Left ventricle myocardium superior (tissue), 1 donor: ENCODE measurements around the gene MRGPRX1. TPM values are rescaled to one million over a fixed set of nuclear protein-coding genes. Genes with fewer than 3 reads are reported as not detected.
"Not testable (repeated sequence)": the region's sequence is repeated elsewhere in the genome, so short reads cannot be mapped to it uniquely, and the experiment has no call there.

ENCODE experiments used
- ATAC-seq: fragments of 200-7000 bp; cut with Tn5 transposase; one replicate; pipeline ENCODE4 v1.9.1; 2020; ENCODE audit warnings: mild to moderate bottlenecking, moderate library complexity
- DNase-seq: peaks from one replicate; pipeline ENCODE4 v3.0.0-alpha.2; 2020
- intact Hi-C: fragments of 100-400 bp; cut with micrococcal nuclease; formaldehyde crosslinking; loops from one replicate; pipeline ENCODE4 v1.11.0; 2022
- long read RNA-seq: library from polyadenylated mRNA; unstranded; transcript quantifications from one replicate; pipeline ENCODE4 v2.0.0, GENCODE V29; 2021
- total RNA-seq: library from RNA; stranded (reverse); fragmentation: NEBNext Ultra II Directional; extraction: Animal tissue kit (Norgen Biotek cat#: 25700); gene quantifications from one replicate; pipeline ENCODE4 v1.2.1, GENCODE V29; 2021
- donor health status: DM: no; HTN: yes; CAD: no; lungs with severe emphysema.

MRGPRX1 gene
- not detected for total RNA-seq
- long read RNA-seq = 0 reads

DNA sequence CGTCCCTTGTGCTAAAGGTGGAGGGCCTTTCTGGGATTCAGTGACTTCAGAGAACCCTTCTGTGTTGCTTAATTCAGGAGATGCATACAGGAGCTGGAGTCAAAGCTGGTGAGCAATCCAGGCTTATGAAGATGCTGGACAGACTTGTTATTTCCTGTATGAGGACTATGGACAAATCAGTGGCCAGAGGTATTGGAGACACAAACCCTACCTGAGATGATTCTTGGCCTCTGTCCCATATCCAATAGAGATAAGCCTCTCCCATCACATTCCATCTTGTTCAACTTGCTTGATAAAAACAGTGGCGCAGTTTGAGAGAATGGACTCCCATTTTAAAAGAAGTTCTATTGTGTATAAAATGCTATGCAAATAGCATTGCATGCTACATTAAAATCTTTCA lies at the start of gene MRGPRX1:
MRGPRX1 (minus strand) TSS at position 101 of the 400 bp plus-strand sequence. CDS start 4,630 bp downstream, outside the sequence.
- intact Hi-C loops = no loop called here
- ATAC-seq = no peak
- no peak for DNase-seq

DNA sequence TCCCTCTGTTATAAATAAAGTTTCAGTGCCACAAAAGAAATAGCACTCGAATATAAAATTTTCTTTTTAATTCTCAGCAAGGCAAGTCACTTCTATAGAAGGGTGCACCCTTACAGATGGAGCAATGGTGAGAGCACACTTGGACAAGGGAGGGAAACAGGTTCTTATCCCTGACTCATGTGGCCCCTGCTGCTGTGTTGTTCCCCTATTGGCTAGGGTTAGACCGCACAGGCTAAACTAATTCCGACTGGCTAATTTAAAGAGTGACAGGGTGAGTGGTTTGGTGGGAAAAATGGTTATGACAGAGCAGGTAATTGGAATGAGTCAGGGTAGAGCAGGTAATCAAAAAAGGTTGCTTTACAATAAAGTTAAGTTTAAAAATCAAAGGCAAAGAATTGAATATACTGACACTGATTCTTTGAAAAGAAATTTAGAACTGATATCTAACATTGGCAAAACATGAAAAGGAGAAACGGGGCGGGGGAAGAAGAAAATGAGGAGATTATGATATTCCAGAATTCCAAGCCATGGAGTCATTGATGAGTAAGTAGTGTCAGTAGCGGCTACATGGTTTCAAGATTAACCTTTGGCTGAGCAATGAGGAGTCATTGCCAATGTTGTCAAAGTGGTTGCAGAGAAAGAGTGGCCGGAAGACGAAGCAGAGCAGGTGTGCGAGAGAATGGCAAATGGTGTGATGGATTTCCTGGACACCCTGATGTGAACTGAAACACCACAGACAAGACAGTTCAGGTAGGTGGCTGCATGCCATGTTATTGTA lies 48.4 kb upstream of the MRGPRX1 start:
- ATAC-seq (no peak), DNase-seq (no peak)
- intact Hi-C loops = no loop called here

GRCh38 chr11:18986744-18987143 lies 47.5 kb upstream of the MRGPRX1 start:
- DNase-seq (no peak), ATAC-seq (no peak)
- intact Hi-C loops = no loop called here

- ATAC-seq (no peak), DNase-seq (no peak)
- intact Hi-C loops = no loop called here
Measured at GRCh38 chr11:18981897-18982296, 42.7 kb upstream of the MRGPRX1 start.

GRCh38 chr11:18974192-18974591 lies 35.0 kb upstream of the MRGPRX1 start:
- intact Hi-C loops = no loop called here
- no peak for ATAC-seq
- DNase-seq = no peak

DNA sequence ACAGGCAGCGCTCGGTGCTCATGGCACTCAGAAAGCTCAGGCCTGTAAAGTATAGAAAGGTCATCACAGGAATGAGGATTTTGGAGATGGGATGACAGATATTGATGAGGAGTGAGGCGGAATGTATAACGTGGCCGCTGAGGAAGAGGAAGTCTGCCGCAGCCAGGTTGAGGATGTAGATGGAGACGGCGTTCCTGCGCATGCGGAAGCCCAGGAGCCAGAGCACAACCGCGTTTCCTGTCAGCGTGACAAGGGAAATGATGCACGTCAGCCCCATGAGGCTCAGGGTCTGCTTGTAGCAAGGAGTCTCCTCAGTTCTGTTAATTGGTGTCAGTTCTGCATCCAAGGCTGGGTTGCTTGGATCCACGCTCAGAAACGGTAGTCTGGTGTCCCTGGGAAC lies 33.1 kb upstream of the MRGPRX1 start:
- intact Hi-C loops = no loop called here
- DNase-seq = no peak
- ATAC-seq = no peak

- ATAC-seq (no peak), DNase-seq (no peak)
- intact Hi-C loops = no loop called here
Measured at GRCh38 chr11:18969720-18970119, 30.5 kb upstream of the MRGPRX1 start.

GRCh38 chr11:18958221-18958910 lies 19.2 kb upstream of the MRGPRX1 start:
- ATAC-seq (no peak), DNase-seq (no peak)
- intact Hi-C loops = no loop called here

- ATAC-seq = no peak
- intact Hi-C loops = no loop called here
- DNase-seq = no peak
Measured at GRCh38 chr11:18956630-18957029, 17.4 kb upstream of the MRGPRX1 start.

- ATAC-seq = no peak
- intact Hi-C loops = no loop called here
- no peak for DNase-seq
Measured at GRCh38 chr11:18936002-18936673, 3.1 kb downstream of the MRGPRX1 start.

DNA sequence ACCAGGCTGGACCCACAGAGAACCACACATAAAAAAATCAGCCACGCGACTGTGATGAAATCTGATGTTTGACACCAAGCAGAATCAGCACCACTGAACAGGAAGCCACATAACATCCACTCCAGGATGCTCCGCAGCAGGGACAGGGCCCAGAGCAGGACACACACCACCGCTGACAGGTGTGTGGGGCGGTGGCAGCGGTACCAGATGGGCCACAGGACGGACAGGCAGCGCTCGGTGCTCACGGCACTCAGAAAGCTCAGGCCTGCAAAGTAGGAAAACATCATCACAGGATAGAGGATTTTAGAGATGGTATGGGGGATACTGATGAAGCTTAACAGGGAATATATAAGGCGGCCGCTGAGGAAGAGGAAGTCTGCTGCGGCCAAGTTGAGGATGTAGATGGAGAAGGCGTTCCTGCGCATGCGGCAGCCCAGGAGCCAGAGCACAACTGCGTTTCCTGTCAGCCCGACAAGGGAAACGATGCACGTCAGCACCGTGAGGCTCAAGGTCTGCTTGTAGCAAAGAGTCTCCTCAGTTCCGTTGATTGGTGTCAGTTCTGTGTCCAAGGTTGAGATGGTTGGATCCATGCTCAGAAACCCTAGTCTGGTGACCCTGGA lies 4.9 kb downstream of the MRGPRX1 start:
- ATAC-seq (no peak), DNase-seq (no peak)
- intact Hi-C loops = no loop called here

GRCh38 chr11:18927550-18928322 lies 11.5 kb downstream of the MRGPRX1 start:
- intact Hi-C loops = no loop called here
- ATAC-seq (no peak), DNase-seq (no peak)

GRCh38 chr11:18925426-18925825 lies 13.8 kb downstream of the MRGPRX1 start:
- DNase-seq, intact Hi-C loops, ATAC-seq: not testable (repeated sequence)

- ATAC-seq (no peak), DNase-seq (no peak)
- intact Hi-C loops = no loop called here
Measured at GRCh38 chr11:18912883-18913282, 26.3 kb downstream of the MRGPRX1 start.

DNA sequence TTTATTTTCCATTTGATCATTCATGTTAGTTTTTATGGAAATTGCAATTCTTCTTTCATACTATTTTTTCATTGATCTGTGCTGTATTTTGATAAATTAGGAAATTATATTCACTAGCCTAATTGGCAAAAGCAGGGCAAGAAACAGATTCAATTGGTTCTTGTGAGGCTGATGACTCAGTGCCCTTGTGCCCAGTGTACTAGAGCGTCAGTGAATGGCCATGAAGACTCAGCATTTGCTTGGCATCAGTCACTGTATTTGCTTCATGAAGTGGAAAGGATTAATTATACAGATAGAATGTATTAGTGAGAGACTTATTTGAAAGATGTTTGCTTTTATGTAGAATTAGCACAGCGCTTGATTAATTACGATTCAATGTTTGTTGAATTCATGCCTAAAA lies 31.8 kb downstream of the MRGPRX1 start:
- ATAC-seq (no peak), DNase-seq (no peak)
- intact Hi-C loops = no loop called here

- intact Hi-C loops, DNase-seq, ATAC-seq: not testable (repeated sequence)
Measured at GRCh38 chr11:18900637-18901036, 38.6 kb downstream of the MRGPRX1 start.

- intact Hi-C loops, ATAC-seq, DNase-seq: not testable (repeated sequence)
Measured at GRCh38 chr11:18900151-18900611, 39.0 kb downstream of the MRGPRX1 start.

DNA sequence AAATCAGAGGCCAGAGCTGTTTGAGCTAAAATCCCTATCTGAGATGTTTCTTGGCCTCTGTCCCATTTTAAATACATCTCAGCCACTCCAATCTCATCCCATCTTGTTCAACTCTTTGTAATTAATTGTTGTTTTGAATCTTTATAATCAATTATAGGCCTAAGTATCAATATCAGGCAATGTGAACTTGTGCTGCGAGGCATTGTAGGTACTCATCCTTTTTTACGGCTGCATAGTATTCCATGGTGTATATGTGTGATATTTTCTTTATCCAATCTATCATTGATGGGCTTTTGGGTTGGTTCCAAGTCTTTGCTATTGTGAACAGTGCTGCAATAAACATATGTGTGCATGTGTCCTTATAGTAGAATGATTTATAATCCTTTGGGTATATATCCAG lies 47.5 kb downstream of the MRGPRX1 start:
- DNase-seq, intact Hi-C loops, ATAC-seq: not testable (repeated sequence)

DNA sequence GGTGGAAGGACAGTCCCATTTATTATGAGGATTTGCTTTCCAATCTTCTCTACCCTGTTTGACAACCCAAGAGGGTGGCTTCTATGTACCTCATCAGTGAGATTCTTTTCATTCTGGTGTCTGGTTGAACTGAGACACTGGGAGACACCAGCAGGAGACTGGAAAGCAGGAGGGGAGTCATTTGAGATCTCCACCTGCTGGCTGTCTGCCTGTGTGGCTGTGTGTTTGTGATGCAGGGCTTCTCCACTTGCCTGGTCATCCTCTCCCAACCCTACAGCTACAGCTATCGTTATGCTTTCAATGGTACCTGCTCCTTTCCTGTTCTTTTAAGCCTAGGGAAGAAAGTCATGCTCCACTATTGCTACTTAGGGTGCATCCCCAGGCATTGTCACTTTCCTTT lies 48.6 kb downstream of the MRGPRX1 start:
- no peak for ATAC-seq
- intact Hi-C loops = no loop called here
- DNase-seq = no peak
